SK-N-MC (cell line): Measurements from ENCODE around the gene MANEA.

ENCODE experiments used
- EZH2 ChIP-seq: fragments of 200-600 bp; sonication (generic); IDR thresholded peaks from one replicate; pipeline ENCODE4 v1.6.1; 2017; ENCODE audit warnings: antibody characterized with exemption
- POLR2AphosphoS5 ChIP-seq: IDR thresholded peaks from 2 replicates; pipeline ENCODE4 v1.6.1; 2012; ENCODE audit warnings: mild to moderate bottlenecking, low read depth, low read length, borderline replicate concordance

DNA sequence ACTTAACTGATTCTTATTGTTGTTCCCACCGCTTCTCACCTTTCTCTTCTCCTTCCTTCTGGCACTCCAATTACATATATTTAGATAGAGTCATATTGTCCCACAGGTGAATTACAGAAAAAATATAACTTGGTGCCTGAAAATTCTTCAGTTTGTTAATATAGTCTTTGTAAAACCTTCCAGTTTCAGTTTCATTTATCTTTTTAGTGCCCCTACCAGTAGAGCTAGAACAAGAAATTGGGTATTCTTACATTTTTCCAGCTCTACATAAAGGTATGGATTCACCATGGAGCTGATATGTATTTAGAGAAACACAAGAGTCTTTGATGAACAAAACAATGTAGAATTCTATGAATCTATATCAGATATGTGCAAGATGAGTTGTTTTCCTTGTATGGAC lies 10.7 kb downstream of the MANEA start:
- TF ChIP-seq EZH2 (no peak), POLR2AphosphoS5 (no peak)
